Activated naive CD4-positive, alpha-beta T cell treated with anti-CD3 and anti-CD28 coated beads, Interleukin-2, amount 10 ng/mL, durations not matched to agents 7 days and 5 days (primary cell): ENCODE data around the gene STX1A.

Experiments used
- CTCF ChIA-PET: fragments of 350-600 bp; sonication (Branson Sonifier 250); formaldehyde crosslinking; loops from one replicate; lab custom pipeline; 2021; ENCODE audit warnings: antibody characterized with exemption; lab: Charles Lee
- DNase-seq: peaks from one replicate; pipeline ENCODE4 v3.0.0-alpha.2; 2020
- H3K27ac Mint-ChIP-seq: one replicate; pipeline ENCODE4 v1.8.0; 2021; ENCODE audit warnings: mild to moderate bottlenecking, moderate library complexity, mixed read lengths
- H3K27me3 Mint-ChIP-seq: one replicate; pipeline ENCODE4 v1.8.0; 2021; ENCODE audit warnings: mild to moderate bottlenecking, mixed read lengths
- H3K36me3 Mint-ChIP-seq: one replicate; pipeline ENCODE4 v1.8.0; 2021; ENCODE audit warnings: mixed read lengths
- H3K4me1 Mint-ChIP-seq: one replicate; pipeline ENCODE4 v1.8.0; 2021; ENCODE audit warnings: mixed read lengths
- H3K4me3 Mint-ChIP-seq: one replicate; pipeline ENCODE4 v1.8.0; 2021; ENCODE audit warnings: mild to moderate bottlenecking, moderate library complexity, mixed read lengths
- H3K9me3 Mint-ChIP-seq: one replicate; pipeline ENCODE4 v1.8.0; 2021; ENCODE audit warnings: mixed read lengths

The STX1A gene

GRCh38 chr7:73740212-73740611, 20.7 kb upstream of the STX1A start:
- H3K27me3 Mint-ChIP-seq = peaks cover 23% of the 10 kb centered on the region
- H3K27ac Mint-ChIP-seq = no peak overlapping the region
- peaks cover 3% of the 10 kb centered on the region for H3K36me3 Mint-ChIP-seq
- no peak for DNase-seq
- H3K9me3 Mint-ChIP-seq = no peaks in the 10 kb centered on the region
- peak overlapping the region; percentile 26 for H3K4me3 Mint-ChIP-seq
- H3K4me1 Mint-ChIP-seq = peaks cover 17% of the 10 kb centered on the region
- CTCF ChIA-PET = interaction anchor here (1.0 kb wide), 1 partner anchor 116 kb away, joined by 4 read pairs; no protein-coding TSS in a partner anchor

- Mint-ChIP-seq H3K27ac (peak overlapping the region; percentile 93), H3K4me1 (peaks cover 24% of the 10 kb centered on the region), H3K36me3 (peaks cover 3% of the 10 kb centered on the region), H3K9me3 (no peaks in the 10 kb centered on the region), H3K27me3 (peaks cover 23% of the 10 kb centered on the region), H3K4me3 (peak overlapping the region; percentile 87)
- CTCF ChIA-PET = interaction anchor here (1.2 to 2.0 kb wide), 2 partner anchors 111 to 116 kb away, joined by 3 to 7 read pairs; no protein-coding TSS in a partner anchor
- no peak for DNase-seq
These were observed 19.9 kb upstream of the STX1A start for GRCh38 chr7:73739387-73739767.

GRCh38 chr7:73738612-73739386, 19.3 kb upstream of the STX1A start, which contains the start of gene ABHD11:
TSS of gene ABHD11 (minus strand) at chr7:73738802. CDS start at chr7:73738770, 32 bp downstream.
- no peaks in the 10 kb centered on the region for H3K9me3 Mint-ChIP-seq
- peaks cover 3% of the 10 kb centered on the region for H3K36me3 Mint-ChIP-seq
- peak; percentile 98 for DNase-seq
- H3K27me3 Mint-ChIP-seq = peaks cover 18% of the 10 kb centered on the region
- peaks cover 24% of the 10 kb centered on the region for H3K4me1 Mint-ChIP-seq
- CTCF ChIA-PET = interaction anchor here (0.8 to 2.0 kb wide), 5 partner anchors 21 to 134 kb away, joined by 3 to 7 read pairs (median 5); no protein-coding TSS in a partner anchor
- H3K27ac Mint-ChIP-seq = peak within 1 kb of the TSS; percentile 93
- H3K4me3 Mint-ChIP-seq = peak within 1 kb of the TSS; percentile 87

GRCh38 chr7:73738220-73738611, 18.7 kb upstream of the STX1A start:
- peaks cover 24% of the 10 kb centered on the region for H3K4me1 Mint-ChIP-seq
- peaks cover 3% of the 10 kb centered on the region for H3K36me3 Mint-ChIP-seq
- peak; percentile 69 for DNase-seq
- peaks cover 12% of the 10 kb centered on the region for H3K27me3 Mint-ChIP-seq
- peak overlapping the region; percentile 87 for H3K4me3 Mint-ChIP-seq
- CTCF ChIA-PET = interaction anchor here (0.8 to 2.0 kb wide), 4 partner anchors 21 to 134 kb away, joined by 3 to 7 read pairs (median 5); no protein-coding TSS in a partner anchor
- H3K27ac Mint-ChIP-seq = peak overlapping the region; percentile 93
- no peaks in the 10 kb centered on the region for H3K9me3 Mint-ChIP-seq

- no peaks in the 10 kb centered on the region for H3K9me3 Mint-ChIP-seq
- H3K27ac Mint-ChIP-seq = peak overlapping the region; percentile 93
- H3K36me3 Mint-ChIP-seq = peaks cover 3% of the 10 kb centered on the region
- DNase-seq = no peak
- H3K4me3 Mint-ChIP-seq = peak overlapping the region; percentile 87
- CTCF ChIA-PET = interaction anchor here (0.8 to 6.0 kb wide), 5 partner anchors 20 to 133 kb away, joined by 3 to 87 read pairs (median 5); no protein-coding TSS in a partner anchor
- H3K4me1 Mint-ChIP-seq = peaks cover 24% of the 10 kb centered on the region
- H3K27me3 Mint-ChIP-seq = peaks cover 7% of the 10 kb centered on the region
These were observed 18.2 kb upstream of the STX1A start for GRCh38 chr7:73737491-73738219.

GRCh38 chr7:73736885-73737284, 17.4 kb upstream of the STX1A start:
- peaks cover 24% of the 10 kb centered on the region for H3K4me1 Mint-ChIP-seq
- DNase-seq = no peak
- H3K9me3 Mint-ChIP-seq = no peaks in the 10 kb centered on the region
- no peak overlapping the region for H3K27ac Mint-ChIP-seq
- no peaks in the 10 kb centered on the region for H3K27me3 Mint-ChIP-seq
- CTCF ChIA-PET = interaction anchor here (1.0 to 6.0 kb wide), 2 partner anchors 32 to 130 kb away, joined by 3 to 87 read pairs; no protein-coding TSS in a partner anchor
- H3K36me3 Mint-ChIP-seq = peaks cover 3% of the 10 kb centered on the region
- H3K4me3 Mint-ChIP-seq = no peak overlapping the region

- Mint-ChIP-seq H3K27ac (no peak overlapping the region), H3K9me3 (no peaks in the 10 kb centered on the region), H3K27me3 (no peaks in the 10 kb centered on the region), H3K4me3 (no peak overlapping the region), H3K4me1 (peaks cover 24% of the 10 kb centered on the region), H3K36me3 (peaks cover 3% of the 10 kb centered on the region)
- no peak for DNase-seq
- CTCF ChIA-PET = interaction anchor here (0.8 to 6.0 kb wide), 15 partner anchors 9 to 412 kb away, joined by 3 to 87 read pairs (median 5); partner anchors contain the start of gene MLXIPL
These were observed 16.0 kb upstream of the STX1A start for GRCh38 chr7:73735528-73735905.

GRCh38 chr7:73734619-73735527, 15.4 kb upstream of the STX1A start:
- Mint-ChIP-seq H3K4me1 (peaks cover 24% of the 10 kb centered on the region), H3K27me3 (no peaks in the 10 kb centered on the region), H3K36me3 (peaks cover 3% of the 10 kb centered on the region), H3K4me3 (no peak overlapping the region), H3K27ac (peak overlapping the region; percentile 69), H3K9me3 (no peaks in the 10 kb centered on the region)
- peak; percentile 87 for DNase-seq
- CTCF ChIA-PET = interaction anchor here (0.6 to 6.0 kb wide), 21 partner anchors 9 to 411 kb away, joined by 3 to 87 read pairs (median 4); partner anchors contain the start of gene MLXIPL

GRCh38 chr7:73732397-73732796, 12.9 kb upstream of the STX1A start:
- Mint-ChIP-seq H3K27ac (no peak overlapping the region), H3K27me3 (peaks cover 6% of the 10 kb centered on the region), H3K9me3 (no peaks in the 10 kb centered on the region), H3K4me3 (no peak overlapping the region), H3K36me3 (peaks cover 3% of the 10 kb centered on the region), H3K4me1 (peaks cover 15% of the 10 kb centered on the region)
- no peak for DNase-seq
- CTCF ChIA-PET = interaction anchor here (0.8 to 6.0 kb wide), 4 partner anchors 12 to 125 kb away, joined by 3 to 87 read pairs (median 6); partner anchors contain the start of gene STX1A

GRCh38 chr7:73730485-73730884, 11.0 kb upstream of the STX1A start:
- H3K4me1 Mint-ChIP-seq = peaks cover 8% of the 10 kb centered on the region

GRCh38 chr7:73728551-73728950, 9.1 kb upstream of the STX1A start:
- CTCF ChIA-PET = interaction anchor here (1.2 to 1.9 kb wide), 2 partner anchors 100 to 122 kb away, joined by 3 to 12 read pairs; no protein-coding TSS in a partner anchor
- DNase-seq = no peak
- H3K27me3 Mint-ChIP-seq = peaks cover 15% of the 10 kb centered on the region
- H3K4me3 Mint-ChIP-seq = no peak overlapping the region
- no peaks in the 10 kb centered on the region for H3K4me1 Mint-ChIP-seq
- no peaks in the 10 kb centered on the region for H3K36me3 Mint-ChIP-seq
- H3K27ac Mint-ChIP-seq = no peak overlapping the region
- H3K9me3 Mint-ChIP-seq = no peaks in the 10 kb centered on the region

More at GRCh38 chr7:73730485-73730884, 11.0 kb upstream of the STX1A start:
- no peaks in the 10 kb centered on the region for H3K36me3 Mint-ChIP-seq
- H3K27ac Mint-ChIP-seq = no peak overlapping the region
- H3K4me3 Mint-ChIP-seq = no peak overlapping the region
- peaks cover 10% of the 10 kb centered on the region for H3K27me3 Mint-ChIP-seq
- no peaks in the 10 kb centered on the region for H3K9me3 Mint-ChIP-seq
- CTCF ChIA-PET = no interaction called here
- no peak for DNase-seq

GRCh38 chr7:73727952-73728351, 8.5 kb upstream of the STX1A start:
- no peak overlapping the region for H3K27ac Mint-ChIP-seq
- H3K4me1 Mint-ChIP-seq = no peaks in the 10 kb centered on the region
- no peak overlapping the region for H3K4me3 Mint-ChIP-seq
- CTCF ChIA-PET = interaction anchor here (1.2 to 1.9 kb wide), 2 partner anchors 99 to 121 kb away, joined by 3 to 12 read pairs; no protein-coding TSS in a partner anchor
- H3K36me3 Mint-ChIP-seq = no peaks in the 10 kb centered on the region
- DNase-seq = no peak
- peaks cover 18% of the 10 kb centered on the region for H3K27me3 Mint-ChIP-seq
- H3K9me3 Mint-ChIP-seq = no peaks in the 10 kb centered on the region

- Mint-ChIP-seq H3K27ac (no peak overlapping the region), H3K9me3 (no peaks in the 10 kb centered on the region), H3K4me1 (no peaks in the 10 kb centered on the region), H3K27me3 (peaks cover 36% of the 10 kb centered on the region), H3K36me3 (no peaks in the 10 kb centered on the region), H3K4me3 (no peak overlapping the region)
- DNase-seq = no peak
- CTCF ChIA-PET = interaction anchor here (0.8 to 3.7 kb wide), 10 partner anchors 9 to 141 kb away, joined by 3 to 61 read pairs (median 4); no protein-coding TSS in a partner anchor
These were observed 6.6 kb upstream of the STX1A start for GRCh38 chr7:73726083-73726466.
